Thyroid gland (tissue), 4 donors: ENCODE measurements around the gene COL23A1. TPM values are rescaled to one million over a fixed set of nuclear protein-coding genes. Genes with fewer than 3 reads are reported as not detected.

ENCODE experiments used
- DNase-seq, 2 donors: peaks; one replicate each; pipeline ENCODE4 v3.0.0-alpha.2; 2019
- H3K27ac ChIP-seq, 3 donors: fragments of 200-600 bp; sonication (generic); 1 replicate in 2 of 3; 2 replicates in 1 of 3; pipeline ENCODE4 v1.5.1; 2016 to 2019; ENCODE audit warnings: mild to moderate bottlenecking in 1 of 3, moderate library complexity in 1 of 3
- H3K27me3 ChIP-seq: fragments of 200-600 bp; sonication (generic); one replicate; pipeline ENCODE4 v1.5.1; 2019
- H3K36me3 ChIP-seq, 2 donors: fragments of 200-600 bp; sonication (generic); one replicate each; pipeline ENCODE4 v1.5.1; 2016 to 2019
- H3K4me1 ChIP-seq, 2 donors: fragments of 200-600 bp; sonication (generic); one replicate each; pipeline ENCODE4 v1.5.1; 2017 to 2019
- H3K4me3 ChIP-seq, 3 donors: fragments of 200-600 bp; sonication (generic); replicated peaks in 1 of 3; 1 replicate in 2 of 3; 2 replicates in 1 of 3; pipeline ENCODE4 v1.5.1; 2016; ENCODE audit warnings: mild to moderate bottlenecking in 1 of 3
- H3K9me3 ChIP-seq: fragments of 200-600 bp; sonication (generic); one replicate; pipeline ENCODE4 v1.5.1; 2017
- CTCF ChIP-seq, 6 experiments: fragments of 200-600 bp in 3 of 6; fragments of 450-650 bp in 3 of 6; sonication (generic) in 3 of 6; IDR thresholded peaks; one replicate each; pipeline ENCODE4 v1.5.1; 2016 to 2019; ENCODE audit warnings: antibody characterized with exemption in 6 of 6, mild to moderate bottlenecking in 2 of 6, inconsistent platforms in 1 of 6, moderate library complexity in 1 of 6
- POLR2A ChIP-seq, 2 donors: fragments of 450-650 bp; IDR thresholded peaks; one replicate each; pipeline ENCODE4 v1.6.1; 2017; ENCODE audit warnings: antibody characterized with exemption in 2 of 2, mild to moderate bottlenecking in 2 of 2, moderate library complexity in 1 of 2
- WGBS, 2 donors: methylation state at CpG; one replicate each; pipeline ENCODE4 v1.1.5; 2017; 5-methylcytosine and 5-hydroxymethylcytosine counted together
- intact Hi-C: fragments of 100-400 bp; cut with DNase I; formaldehyde crosslinking; loops from one replicate; pipeline ENCODE4 v1.15.1; 2023
- total RNA-seq, 4 donors: library from RNA; depleted of rRNA; stranded (reverse); fragments of >200 nt; gene quantifications; one replicate each; pipeline ENCODE4 v1.2.3, GENCODE V29; 2016

COL23A1 gene
- total RNA-seq, 4 donors from 2014 or later = 76.6 to 108 (median 95.7) TPM

DNA sequence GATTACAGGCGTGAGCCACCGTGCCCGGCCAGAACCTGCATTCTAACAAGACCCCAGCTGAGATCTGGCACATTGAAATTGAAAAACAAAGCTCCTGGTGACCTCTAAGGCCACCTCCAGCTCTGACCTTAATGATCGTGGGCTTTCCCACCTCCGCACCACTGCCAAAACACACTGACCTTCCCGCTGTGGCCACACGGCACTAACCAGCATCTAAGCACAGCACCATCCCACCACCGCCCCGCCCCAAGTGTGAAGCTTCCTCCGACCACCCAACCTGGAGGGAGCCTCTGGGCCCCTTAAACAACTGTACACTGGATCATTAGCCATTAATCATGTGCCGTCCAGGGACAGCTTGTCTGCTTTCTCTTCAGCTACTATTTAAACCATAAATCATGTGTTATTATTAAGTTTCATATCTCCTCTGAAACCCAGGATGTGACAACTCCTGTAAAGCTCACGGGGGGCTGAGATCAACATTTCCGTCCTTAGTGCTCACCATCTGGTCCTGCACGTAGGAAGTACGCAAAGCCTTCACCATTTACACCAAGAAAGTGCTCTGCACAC, 80.6 kb downstream of the COL23A1 start:
- no peak overlapping the region for H3K4me3 ChIP-seq
- DNase-seq = no peak
- intact Hi-C loops = no loop called here
- WGBS, 2 donors = 92 to 96% methylated on average over 15 of the region's 15 CpGs
- no peaks in the 10 kb centered on the region for H3K9me3 ChIP-seq
- TF ChIP-seq CTCF (IDR thresholded peaks at IDR 0.05) (no peak), POLR2A (IDR thresholded peaks at IDR 0.05) (no peak)
- H3K36me3 ChIP-seq = no peaks in the 10 kb centered on the region
- H3K27ac ChIP-seq = peak overlapping the region; percentile 61 to 80 (median 67)
- no peaks in the 10 kb centered on the region for H3K27me3 ChIP-seq
- peaks cover 23 to 31% of the 10 kb centered on the region in 2 donors for H3K4me1 ChIP-seq

- Histone ChIP-seq H3K36me3 (no peaks in the 10 kb centered on the region), H3K27me3 (no peaks in the 10 kb centered on the region), H3K9me3 (no peaks in the 10 kb centered on the region), H3K27ac (peak overlapping the region in 1 of 3 donors; percentile 67), H3K4me1 (peaks cover 39 to 49% of the 10 kb centered on the region in 2 donors), H3K4me3 (no peak overlapping the region)
- intact Hi-C loops = no loop called here
- 95 to 96% methylated on average over 12 of the region's 12 CpGs for WGBS, 2 donors
- TF ChIP-seq CTCF (IDR thresholded peaks at IDR 0.05) (no peak), POLR2A (IDR thresholded peaks at IDR 0.05) (no peak)
- no peak for DNase-seq
These were observed 82.9 kb downstream of the COL23A1 start for GRCh38 chr5:178507151-178507932.

DNA sequence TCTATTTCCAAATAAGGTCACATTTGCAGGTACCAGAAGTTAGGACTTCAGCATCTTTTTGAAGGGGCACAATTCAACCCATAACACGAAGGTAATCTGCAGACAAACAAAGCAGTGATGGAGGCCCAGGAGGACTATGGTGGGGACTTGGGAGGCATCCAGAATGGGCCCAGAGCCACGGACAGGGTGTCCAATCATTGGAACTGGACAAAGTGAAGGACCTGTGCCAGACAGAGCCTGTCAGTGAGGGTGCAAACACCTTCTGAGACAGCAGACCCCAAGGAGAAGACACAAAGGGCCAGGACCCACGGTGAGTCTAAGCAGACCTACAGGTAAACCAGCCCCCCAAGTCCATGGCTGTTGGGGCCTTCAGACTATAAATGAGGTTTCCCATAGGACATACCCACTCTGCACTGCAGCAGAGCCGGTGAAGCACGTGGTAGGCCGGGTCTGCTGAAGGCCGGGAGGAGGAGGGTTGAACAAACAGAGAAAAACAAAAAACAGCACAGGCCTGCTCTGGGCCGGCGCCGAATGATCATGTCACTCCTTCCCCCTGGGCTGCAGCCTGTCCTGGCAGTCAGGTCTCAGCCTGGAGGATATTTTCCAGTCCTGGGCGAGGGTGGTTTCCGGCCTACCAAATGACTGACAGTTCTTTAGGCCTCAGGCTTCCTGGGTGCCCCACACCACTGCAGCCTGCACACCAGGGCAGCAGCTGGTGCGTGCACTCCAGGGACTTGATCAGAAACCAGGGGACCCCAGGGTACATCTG, 84.4 kb downstream of the COL23A1 start:
- Histone ChIP-seq H3K27me3 (no peaks in the 10 kb centered on the region), H3K4me1 (peaks cover 39 to 56% of the 10 kb centered on the region in 2 donors), H3K4me3 (no peak overlapping the region), H3K27ac (peak overlapping the region; percentile 68 to 83 (median 83)), H3K9me3 (no peaks in the 10 kb centered on the region), H3K36me3 (no peaks in the 10 kb centered on the region)
- TF ChIP-seq POLR2A (IDR thresholded peaks at IDR 0.05) (no peak), CTCF (IDR thresholded peaks at IDR 0.05) (no peak)
- intact Hi-C loops = no loop called here
- 52 to 54% methylated on average over 13 of the region's 13 CpGs for WGBS, 2 donors
- peak; percentile 48 to 52 for DNase-seq

DNA sequence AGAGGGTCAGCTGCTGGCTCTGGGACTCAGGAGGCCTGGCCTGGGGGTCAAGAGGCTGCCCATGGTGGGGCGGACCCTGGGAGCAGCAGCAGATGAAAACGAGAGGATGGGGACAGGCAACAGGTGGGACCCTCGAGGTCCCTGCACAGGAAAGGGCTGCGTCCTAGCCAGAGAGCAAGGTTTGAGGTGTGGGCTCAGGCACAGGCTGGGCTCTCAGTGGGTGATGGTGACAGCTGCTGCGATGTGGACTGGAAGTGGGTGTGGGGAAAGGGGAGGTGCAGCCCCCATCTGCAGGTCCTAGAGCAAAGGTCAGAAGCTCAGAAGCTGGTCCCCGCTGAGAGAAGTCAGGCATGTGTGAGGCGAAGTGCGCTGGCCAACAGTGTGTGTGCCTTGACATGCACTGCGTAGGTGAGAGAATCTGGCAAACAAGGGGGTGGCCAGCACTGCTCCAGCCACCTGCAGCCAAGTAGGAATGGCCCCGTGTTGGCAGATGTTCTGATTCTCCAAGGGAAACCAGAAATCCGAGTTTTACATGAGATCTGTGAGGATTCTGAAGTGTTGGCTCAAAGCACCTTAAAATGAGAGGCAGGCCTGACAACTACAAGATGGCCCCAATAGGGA, 85.7 kb downstream of the COL23A1 start:
- peak; percentile 77 to 81 for DNase-seq
- TF ChIP-seq CTCF (IDR thresholded peaks at IDR 0.05) (no peak), POLR2A (IDR thresholded peaks at IDR 0.05) (no peak)
- 43 to 53% methylated on average over 9 to 11 of the region's 11 CpGs for WGBS, 2 donors
- no peaks in the 10 kb centered on the region for H3K36me3 ChIP-seq
- no peaks in the 10 kb centered on the region for H3K9me3 ChIP-seq
- intact Hi-C loops = no loop called here
- H3K27ac ChIP-seq = peak overlapping the region; percentile 80 to 83 (median 83)
- H3K4me1 ChIP-seq = peaks cover 39 to 56% of the 10 kb centered on the region in 2 donors
- no peak overlapping the region for H3K4me3 ChIP-seq
- H3K27me3 ChIP-seq = no peaks in the 10 kb centered on the region
